Neuronal stem cell (in vitro differentiated cells): ENCODE measurements around the gene BABAM2.

Experiments
- DNase-seq: peaks from one replicate; pipeline ENCODE4 v3.0.0-alpha.2; 2013; ENCODE audit warnings: low spot score
- H2AFZ ChIP-seq: one replicate; pipeline ENCODE4 v1.6.1; 2013; ENCODE audit warnings: mild to moderate bottlenecking, low read length, inconsistent platforms
- H2AK5ac ChIP-seq: 2 replicates; pipeline ENCODE4 v1.6.1; 2013; ENCODE audit warnings: low read depth, mild to moderate bottlenecking, inconsistent platforms, low read length, moderate library complexity, mixed read lengths
- H2BK120ac ChIP-seq: 2 replicates; pipeline ENCODE4 v1.6.1; 2013; ENCODE audit warnings: low read depth, mild to moderate bottlenecking, inconsistent platforms, low read length, moderate library complexity, mixed read lengths
- H2BK12ac ChIP-seq: one replicate; pipeline ENCODE4 v1.6.1; 2013; ENCODE audit warnings: low read length, inconsistent platforms
- H2BK15ac ChIP-seq: 2 replicates; pipeline ENCODE4 v1.6.1; 2013; ENCODE audit warnings: mild to moderate bottlenecking, low read length, inconsistent platforms, mixed read lengths
- H2BK5ac ChIP-seq: one replicate; pipeline ENCODE4 v1.6.1; 2013; ENCODE audit warnings: inconsistent platforms, mild to moderate bottlenecking, low read length, moderate library complexity
- H3K14ac ChIP-seq: one replicate; pipeline ENCODE4 v1.6.1; 2013; ENCODE audit warnings: low read length, inconsistent platforms
- H3K18ac ChIP-seq: 2 replicates; pipeline ENCODE4 v1.6.1; 2013; ENCODE audit warnings: low read length, inconsistent platforms
- H3K23ac ChIP-seq: 2 replicates; pipeline ENCODE4 v1.6.1; 2013; ENCODE audit warnings: low read depth, mild to moderate bottlenecking, mixed read lengths, low read length, inconsistent platforms; ENCODE audit not compliant: poor library complexity
- H3K27ac ChIP-seq: replicated peaks from 3 replicates; pipeline ENCODE4 v1.5.1; 2013; ENCODE audit warnings: low read length, inconsistent platforms
- H3K27me3 ChIP-seq, 3 experiments: 2 replicates each; pipeline ENCODE4 v1.6.1; 2013; ENCODE audit warnings: low read length in 3 of 3, mild to moderate bottlenecking in 2 of 3, inconsistent platforms in 1 of 3, low read depth in 1 of 3, mixed read lengths in 1 of 3, moderate library complexity in 1 of 3; ENCODE audit not compliant: control insufficient read depth in 3 of 3, insufficient read depth in 3 of 3
- H3K36me3 ChIP-seq, 2 donors: replicated peaks in 1 of 2; 2 replicates each; pipeline ENCODE4 v1.6.1; 2013; ENCODE audit warnings: low read length in 2 of 2; ENCODE audit not compliant: control insufficient read depth in 2 of 2, insufficient read depth in 2 of 2
- H3K4ac ChIP-seq: 2 replicates; pipeline ENCODE4 v1.6.1; 2013; ENCODE audit warnings: inconsistent platforms, mild to moderate bottlenecking, low read length, moderate library complexity
- H3K4me1 ChIP-seq, 2 donors: 1 replicate in 1 of 2; 2 replicates in 1 of 2; pipeline ENCODE4 v1.6.1; 2013; ENCODE audit warnings: low read length in 2 of 2, low read depth in 1 of 2; ENCODE audit not compliant: control insufficient read depth in 2 of 2, insufficient read depth in 1 of 2
- H3K4me2 ChIP-seq: one replicate; pipeline ENCODE4 v1.6.1; 2013; ENCODE audit warnings: mild to moderate bottlenecking, low read length, inconsistent platforms; ENCODE audit not compliant: insufficient read depth, poor library complexity, severe bottlenecking
- H3K4me3 ChIP-seq, 2 donors: 2 replicates each; pipeline ENCODE4 v1.5.1; 2013; ENCODE audit warnings: low read length in 2 of 2, mild to moderate bottlenecking in 2 of 2, inconsistent platforms in 1 of 2, moderate library complexity in 1 of 2
- H3K79me1 ChIP-seq: one replicate; pipeline ENCODE4 v1.6.1; 2013; ENCODE audit warnings: low read depth, mild to moderate bottlenecking, inconsistent platforms, low read length, moderate library complexity
- H3K9ac ChIP-seq: one replicate; pipeline ENCODE4 v1.6.1; 2013; ENCODE audit warnings: mild to moderate bottlenecking, low read depth, low read length, inconsistent platforms; ENCODE audit not compliant: poor library complexity
- H3K9me3 ChIP-seq, 2 donors: replicated peaks in 1 of 2; 2 replicates each; pipeline versions ENCODE3 to v1.6.1; 2013; ENCODE audit warnings: low read length in 2 of 2, mild to moderate bottlenecking in 2 of 2, inconsistent platforms in 1 of 2, low read depth in 1 of 2, mixed read lengths in 1 of 2, moderate library complexity in 1 of 2; ENCODE audit not compliant: control insufficient read depth in 2 of 2, insufficient read depth in 1 of 2
- H4K8ac ChIP-seq: one replicate; pipeline ENCODE4 v1.6.1; 2013; ENCODE audit warnings: low read depth, mild to moderate bottlenecking, inconsistent platforms, low read length, moderate library complexity
- H4K91ac ChIP-seq: one replicate; pipeline ENCODE4 v1.6.1; 2013; ENCODE audit warnings: low read length, low read depth, mild to moderate bottlenecking, inconsistent platforms; ENCODE audit not compliant: poor library complexity
- WGBS, 2 donors: extraction: QIAGEN DNeasy Blood & Tissue Kit; methylation state at CpG; one replicate each; pipeline ENCODE4 v1.1.7; 2013; ENCODE audit warnings: missing lambda C conversion rate in 2 of 2, mixed read lengths in 1 of 2; ENCODE audit not compliant: insufficient read length in 2 of 2, insufficient replicate concordance in 1 of 2; ENCODE audit errors: extremely low coverage in 2 of 2; 5-methylcytosine and 5-hydroxymethylcytosine counted together

Gene BABAM2

DNA sequence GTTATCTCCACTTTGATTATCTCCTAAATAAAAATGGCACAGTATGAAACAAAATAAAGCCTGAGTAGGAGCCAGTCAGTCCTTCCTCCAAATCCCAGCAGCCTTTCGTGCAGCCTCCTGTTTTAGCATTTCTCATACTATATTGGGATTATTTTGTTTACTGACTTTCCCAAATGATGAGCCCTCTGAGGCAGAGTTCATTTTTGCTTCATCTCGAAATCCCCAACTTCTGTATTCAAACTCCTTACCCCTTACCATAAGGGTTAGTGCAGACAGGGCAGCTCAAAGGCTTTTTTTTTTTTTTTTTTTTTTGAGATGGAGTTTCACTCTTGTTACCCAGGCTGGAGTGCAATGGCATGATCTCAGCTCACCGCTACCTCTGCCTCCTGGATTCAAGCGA lies 388.8 kb downstream of the BABAM2 start:
- DNase-seq = no peak
- Histone ChIP-seq H3K36me3 (peaks cover 0 to 1% of the 10 kb centered on the region in 2 donors), H3K14ac (no peak overlapping the region), H3K4ac (no peak overlapping the region), H2AFZ (no peak overlapping the region), H4K8ac (no peak overlapping the region), H3K79me1 (no peaks in the 10 kb centered on the region), H3K27ac (no peak overlapping the region), H3K4me3 (no peak overlapping the region), H3K23ac (no peak overlapping the region), H3K4me2 (no peak overlapping the region), H2BK12ac (no peak overlapping the region), H3K9ac (no peak overlapping the region), H3K18ac (no peak overlapping the region), H3K4me1 (peaks cover 5 to 16% of the 10 kb centered on the region in 2 donors), H2BK15ac (no peak overlapping the region), H2BK5ac (no peak overlapping the region), H4K91ac (no peak overlapping the region), H3K27me3 (no peaks in the 10 kb centered on the region), H3K9me3 (no peaks in the 10 kb centered on the region), H2BK120ac (no peak overlapping the region), H2AK5ac (no peak overlapping the region)
- WGBS, 2 donors = no CpG with 5 or more reads among the region's 4 CpGs

DNA sequence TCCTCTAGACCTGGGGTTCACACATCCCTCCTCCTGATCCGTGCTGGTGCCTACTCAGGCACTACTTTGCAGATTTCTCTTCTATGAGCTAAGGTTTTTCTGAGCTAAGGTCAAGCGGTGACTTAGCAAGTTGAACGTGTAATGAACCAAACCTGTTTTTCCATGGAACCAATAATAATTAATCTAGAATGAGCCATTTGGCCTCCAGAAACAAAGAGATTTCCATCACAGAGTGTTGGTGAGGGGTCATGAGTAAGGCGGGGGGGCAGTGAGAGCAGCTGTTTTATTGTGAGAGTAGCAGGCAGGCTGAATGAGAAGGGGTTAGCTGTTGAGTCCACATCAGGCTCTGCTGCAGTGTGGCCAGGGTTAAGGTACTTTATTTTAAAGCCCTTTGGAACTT lies 390.1 kb downstream of the BABAM2 start:
- Histone ChIP-seq H3K36me3 (peaks cover 0 to 1% of the 10 kb centered on the region in 2 donors), H3K4me3 (no peak overlapping the region), H3K23ac (no peak overlapping the region), H3K27me3 (no peaks in the 10 kb centered on the region), H3K14ac (no peak overlapping the region), H3K4me1 (peaks cover 0 to 7% of the 10 kb centered on the region in 2 donors), H3K4ac (no peak overlapping the region), H3K9me3 (no peaks in the 10 kb centered on the region), H4K8ac (no peak overlapping the region), H2BK12ac (no peak overlapping the region), H2AK5ac (no peak overlapping the region), H3K27ac (no peak overlapping the region), H2AFZ (no peak overlapping the region), H3K79me1 (no peaks in the 10 kb centered on the region), H2BK120ac (no peak overlapping the region), H3K9ac (no peak overlapping the region), H3K18ac (no peak overlapping the region), H3K4me2 (no peak overlapping the region), H2BK5ac (no peak overlapping the region), H4K91ac (no peak overlapping the region), H2BK15ac (no peak overlapping the region)
- no peak for DNase-seq
- no CpG with 5 or more reads among the region's 4 CpGs for WGBS, 2 donors

DNA sequence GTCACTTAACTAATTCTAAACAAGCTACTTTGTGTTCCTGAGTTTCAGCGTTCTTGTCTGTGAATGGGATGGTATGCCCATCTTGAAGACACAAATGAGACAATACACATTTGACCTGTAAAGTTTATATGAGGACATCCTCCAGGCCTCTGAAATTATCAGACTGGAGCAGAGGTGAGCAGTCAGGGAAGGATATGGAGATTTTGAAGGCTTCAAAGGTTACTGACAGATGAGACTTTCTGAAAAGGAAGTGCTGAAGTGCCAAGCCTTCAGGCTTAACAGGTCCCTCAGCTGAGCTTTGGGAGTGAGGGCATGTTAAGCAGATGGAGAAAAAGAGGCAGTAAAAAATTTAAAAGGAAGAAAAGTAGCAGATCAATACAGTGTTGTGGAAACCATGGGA lies 391.2 kb downstream of the BABAM2 start:
- no CpG with 5 or more reads among the region's 1 CpG for WGBS, 2 donors
- no peaks in the 10 kb centered on the region for H3K36me3 ChIP-seq
- no peak overlapping the region for H3K18ac ChIP-seq
- H3K4me2 ChIP-seq = no peak overlapping the region
- no peaks in the 10 kb centered on the region for H3K9me3 ChIP-seq
- no peak overlapping the region for H2AK5ac ChIP-seq
- no peak overlapping the region for H2BK15ac ChIP-seq
- no peak overlapping the region for H3K9ac ChIP-seq
- H3K27me3 ChIP-seq = no peaks in the 10 kb centered on the region
- no peak for DNase-seq
- no peak overlapping the region for H3K27ac ChIP-seq
- H4K8ac ChIP-seq = no peak overlapping the region
- H3K4me3 ChIP-seq = no peak overlapping the region
- no peaks in the 10 kb centered on the region for H3K79me1 ChIP-seq
- H3K23ac ChIP-seq = no peak overlapping the region
- H4K91ac ChIP-seq = no peak overlapping the region
- no peak overlapping the region for H2AFZ ChIP-seq
- no peak overlapping the region for H3K14ac ChIP-seq
- H2BK5ac ChIP-seq = no peak overlapping the region
- no peak overlapping the region for H2BK120ac ChIP-seq
- H2BK12ac ChIP-seq = no peak overlapping the region
- H3K4ac ChIP-seq = no peak overlapping the region
- H3K4me1 ChIP-seq = peaks cover 6 to 7% of the 10 kb centered on the region in 2 donors

DNA sequence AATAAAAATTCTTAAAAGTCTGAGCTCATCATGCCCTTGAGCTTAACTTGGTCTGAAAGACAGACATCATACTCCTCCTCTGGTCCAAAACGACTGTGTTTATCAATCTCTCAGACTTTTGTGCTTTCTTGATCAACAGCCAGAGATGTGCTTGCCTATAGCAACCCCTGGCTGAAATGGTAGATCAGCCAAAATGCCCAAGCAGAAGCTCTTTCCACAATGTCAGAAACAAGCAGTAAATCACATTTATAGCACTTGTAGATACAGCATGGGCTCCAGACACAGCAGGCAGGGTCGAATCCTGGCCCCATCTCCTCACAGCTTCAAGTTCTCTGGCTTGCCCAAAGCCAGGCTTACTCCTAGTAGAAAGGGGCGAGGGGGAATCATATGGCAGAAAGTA lies 391.7 kb downstream of the BABAM2 start:
- no peak overlapping the region for H2BK5ac ChIP-seq
- H4K91ac ChIP-seq = no peak overlapping the region
- H3K27ac ChIP-seq = no peak overlapping the region
- H3K27me3 ChIP-seq = no peaks in the 10 kb centered on the region
- H3K23ac ChIP-seq = no peak overlapping the region
- H2AFZ ChIP-seq = no peak overlapping the region
- no peaks in the 10 kb centered on the region for H3K9me3 ChIP-seq
- no peak overlapping the region for H3K18ac ChIP-seq
- no peak overlapping the region for H4K8ac ChIP-seq
- no peak overlapping the region for H3K4me2 ChIP-seq
- no peak for DNase-seq
- H3K4ac ChIP-seq = no peak overlapping the region
- H3K4me3 ChIP-seq = no peak overlapping the region
- no peak overlapping the region for H2BK12ac ChIP-seq
- no peak overlapping the region for H2BK15ac ChIP-seq
- no peak overlapping the region for H3K9ac ChIP-seq
- no peak overlapping the region for H2AK5ac ChIP-seq
- no CpG with 5 or more reads among the region's 3 CpGs for WGBS, 2 donors
- H3K14ac ChIP-seq = no peak overlapping the region
- no peak overlapping the region for H2BK120ac ChIP-seq
- H3K4me1 ChIP-seq = peaks cover 5 to 10% of the 10 kb centered on the region in 2 donors
- no peaks in the 10 kb centered on the region for H3K79me1 ChIP-seq
- no peaks in the 10 kb centered on the region for H3K36me3 ChIP-seq
